ENCODE measurements around the gene UHRF2. TPM values are rescaled to one million over a fixed set of nuclear protein-coding genes. Genes with fewer than 3 reads are reported as not detected.
"Not testable (repeated sequence)": the region's sequence is repeated elsewhere in the genome, so short reads cannot be mapped to it uniquely, and the experiment has no call there.

UHRF2 gene
- total RNA-seq, 3 donors from 2014 or later, result 61.0 to 95.6 (median 62.6) TPM

- TF ChIP-seq POLR2AphosphoS5 (IDR thresholded peaks at IDR 0.05) (no peak), CTCF (IDR thresholded peaks at IDR 0.05) (no peak), POLR2A (IDR thresholded peaks at IDR 0.05) (no peak)
- Histone ChIP-seq H3K4me1 (peaks cover 3 to 11% of the 10 kb centered on the region in 2 donors), H3K27ac (peak overlapping the region in 1 of 2 donors; percentile 33), H3K27me3 (no peaks in the 10 kb centered on the region), H3K9me3 (no peaks in the 10 kb centered on the region), H3K4me3 (no peak overlapping the region), H3K36me3 (no peaks in the 10 kb centered on the region)
- no peak for DNase-seq (ENCODE audit: low spot score in 2 of 2)
- intact Hi-C loops (cut with DNase I; ENCODE audit: low total_unique reads), result no loop called here
These were observed 37.8 kb downstream of the UHRF2 start for GRCh38 chr9:6450641-6451375.

DNA sequence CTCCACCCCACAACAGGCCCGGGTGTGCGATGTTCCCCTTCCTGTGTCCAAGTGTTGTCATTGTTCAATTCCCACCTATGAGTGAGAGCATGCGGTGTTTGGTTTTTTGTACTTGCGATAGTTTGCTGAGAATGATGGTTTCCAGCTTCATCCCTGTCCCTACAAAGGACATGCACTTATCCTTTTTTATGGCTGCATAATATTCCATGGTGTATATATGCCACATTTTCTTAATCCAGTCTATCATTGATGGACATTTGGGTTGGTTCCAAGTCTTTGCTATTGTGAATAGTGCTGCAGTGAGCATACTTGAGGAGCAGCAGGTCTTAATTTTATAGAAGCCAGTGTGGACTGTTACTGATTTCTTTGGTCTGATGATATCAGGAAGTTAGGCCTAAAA lies 42.3 kb downstream of the UHRF2 start:
- H3K9me3 ChIP-seq; DNase-seq (ENCODE audit: low spot score in 2 of 2); H3K4me3 ChIP-seq; H3K36me3 ChIP-seq; intact Hi-C loops (cut with DNase I; ENCODE audit: low total_unique reads); H3K27ac ChIP-seq; H3K4me1 ChIP-seq; H3K27me3 ChIP-seq: not testable (repeated sequence)

DNA sequence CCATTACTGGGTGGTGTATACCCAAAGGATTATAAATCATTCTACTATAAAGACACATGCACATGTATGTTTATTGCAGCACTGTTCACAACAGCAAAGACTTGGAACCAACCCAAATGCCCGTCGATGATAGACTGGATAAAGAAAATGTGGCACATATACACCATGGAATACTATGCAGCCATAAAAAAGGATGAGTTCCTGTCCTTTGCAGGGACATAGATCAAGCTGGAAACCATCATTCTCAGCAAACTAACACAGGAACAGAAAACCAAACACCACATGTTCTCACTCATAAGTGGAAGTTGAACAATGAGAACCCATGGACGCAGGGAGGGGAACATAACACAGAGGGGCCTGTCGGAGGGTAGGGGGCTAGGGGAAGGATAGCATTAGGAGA lies 45.7 kb downstream of the UHRF2 start:
- H3K36me3 ChIP-seq; H3K9me3 ChIP-seq; H3K27ac ChIP-seq; intact Hi-C loops (cut with DNase I; ENCODE audit: low total_unique reads); H3K4me3 ChIP-seq; H3K27me3 ChIP-seq; DNase-seq (ENCODE audit: low spot score in 2 of 2); H3K4me1 ChIP-seq: not testable (repeated sequence)

DNA sequence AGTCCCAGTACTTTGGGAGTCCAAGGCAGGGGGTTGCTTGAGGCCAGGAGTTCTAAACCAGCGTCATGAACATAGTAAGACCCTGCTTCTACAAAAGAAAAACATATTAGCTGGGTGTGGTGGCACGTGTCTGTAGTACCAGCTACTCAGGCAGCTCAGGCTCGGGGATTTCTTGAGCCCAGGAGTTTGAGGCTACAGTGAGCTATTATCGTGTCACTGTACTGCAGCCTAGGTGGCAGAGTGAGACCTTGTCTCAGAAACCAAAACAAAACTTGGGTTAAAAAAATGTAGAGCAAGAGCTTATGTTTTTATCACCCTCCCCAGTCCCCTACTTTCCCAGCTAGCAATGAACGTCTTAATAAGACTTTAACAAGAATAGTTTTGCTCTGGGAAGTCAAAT lies 46.7 kb downstream of the UHRF2 start:
- TF ChIP-seq POLR2AphosphoS5 (IDR thresholded peaks at IDR 0.05), result no peak
- TF ChIP-seq CTCF (IDR thresholded peaks at IDR 0.05), result no peak
- TF ChIP-seq POLR2A (IDR thresholded peaks at IDR 0.05), result no peak
- no peak for DNase-seq (ENCODE audit: low spot score in 2 of 2)
- H3K4me1 ChIP-seq, result no peaks in the 10 kb centered on the region
- no peaks in the 10 kb centered on the region for H3K27me3 ChIP-seq
- intact Hi-C loops (cut with DNase I; ENCODE audit: low total_unique reads), result no loop called here
- no peak overlapping the region for H3K27ac ChIP-seq
- no peak overlapping the region for H3K4me3 ChIP-seq
- no peaks in the 10 kb centered on the region for H3K36me3 ChIP-seq
- no peaks in the 10 kb centered on the region for H3K9me3 ChIP-seq

DNA sequence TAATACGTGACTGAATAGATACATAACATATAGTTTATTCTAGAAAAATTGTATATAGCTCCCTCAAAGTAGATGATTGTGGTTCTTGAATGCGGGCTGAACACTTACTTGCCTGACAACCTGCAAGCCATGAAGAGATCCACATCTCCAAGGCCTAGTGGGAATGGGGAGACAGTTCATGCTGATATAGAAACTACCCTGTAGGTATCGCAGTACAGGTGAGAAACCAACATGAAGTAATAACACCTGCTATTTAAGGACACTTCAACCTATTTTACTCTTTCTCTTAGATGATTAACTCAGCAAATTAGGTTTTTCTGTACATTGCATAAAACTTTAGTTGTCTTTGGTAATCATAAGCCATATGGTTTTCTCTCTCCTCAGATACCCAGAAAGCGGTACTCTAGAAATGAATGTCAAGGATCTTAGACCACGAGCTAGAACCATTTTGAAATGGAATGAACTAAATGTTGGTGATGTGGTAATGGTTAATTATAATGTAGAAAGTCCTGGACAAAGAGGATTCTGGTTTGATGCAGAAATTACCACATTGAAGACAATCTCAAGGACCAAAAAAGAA lies 47.3 kb downstream of the UHRF2 start:
- intact Hi-C loops (cut with DNase I; ENCODE audit: low total_unique reads), result no loop called here
- no peaks in the 10 kb centered on the region for H3K4me1 ChIP-seq
- no peak for DNase-seq (ENCODE audit: low spot score in 2 of 2)
- no peaks in the 10 kb centered on the region for H3K9me3 ChIP-seq
- TF ChIP-seq POLR2AphosphoS5 (IDR thresholded peaks at IDR 0.05) (no peak), POLR2A (IDR thresholded peaks at IDR 0.05) (no peak), CTCF (IDR thresholded peaks at IDR 0.05) (no peak)
- H3K36me3 ChIP-seq, result no peaks in the 10 kb centered on the region
- no peak overlapping the region for H3K4me3 ChIP-seq
- H3K27ac ChIP-seq, result no peak overlapping the region
- H3K27me3 ChIP-seq, result no peaks in the 10 kb centered on the region

GRCh38 chr9:6461619-6462018 lies 48.6 kb downstream of the UHRF2 start:
- Histone ChIP-seq H3K4me3 (no peak overlapping the region), H3K27ac (no peak overlapping the region), H3K4me1 (no peaks in the 10 kb centered on the region), H3K9me3 (no peaks in the 10 kb centered on the region), H3K27me3 (no peaks in the 10 kb centered on the region), H3K36me3 (no peaks in the 10 kb centered on the region)
- DNase-seq (ENCODE audit: low spot score in 2 of 2), result no peak
- TF ChIP-seq POLR2AphosphoS5 (IDR thresholded peaks at IDR 0.05), result no peak
- TF ChIP-seq POLR2A (IDR thresholded peaks at IDR 0.05), result no peak
- no peak for TF ChIP-seq CTCF (IDR thresholded peaks at IDR 0.05)
- intact Hi-C loops (cut with DNase I; ENCODE audit: low total_unique reads), result no loop called here

Data from breast epithelium (tissue), 4 donors.